H9 (cell line): ENCODE data around the gene ERFL. TPM values are rescaled to one million over a fixed set of nuclear protein-coding genes. Genes with fewer than 3 reads are reported as not detected.

Source experiments
- DNase-seq: peaks from one replicate; pipeline ENCODE4 v3.0.0-alpha.2; 2017
- H2AFZ ChIP-seq: one replicate; pipeline ENCODE4 v1.6.1; 2013; ENCODE audit warnings: mild to moderate bottlenecking, low read length, control low read depth, moderate library complexity
- H2AK5ac ChIP-seq: 2 replicates; pipeline ENCODE4 v1.6.1; 2013; ENCODE audit warnings: low read length, control low read depth, mixed read lengths; ENCODE audit not compliant: insufficient read length
- H2BK120ac ChIP-seq: one replicate; pipeline ENCODE4 v1.6.1; 2013; ENCODE audit warnings: low read depth, mild to moderate bottlenecking, low read length, control low read depth, inconsistent platforms; ENCODE audit not compliant: poor library complexity, severe bottlenecking
- H2BK12ac ChIP-seq: 2 replicates; pipeline ENCODE4 v1.6.1; 2013; ENCODE audit warnings: low read length, control low read depth, mixed read lengths, low read depth; ENCODE audit not compliant: insufficient read length
- H2BK15ac ChIP-seq: 2 replicates; pipeline ENCODE4 v1.6.1; 2013; ENCODE audit warnings: low read depth, low read length, control low read depth
- H2BK20ac ChIP-seq: one replicate; pipeline ENCODE4 v1.6.1; 2013; ENCODE audit warnings: low read depth, mild to moderate bottlenecking, low read length, control low read depth, inconsistent platforms; ENCODE audit not compliant: poor library complexity, severe bottlenecking
- H2BK5ac ChIP-seq: 2 replicates; pipeline ENCODE4 v1.6.1; 2013; ENCODE audit warnings: low read length, control low read depth, mixed read lengths; ENCODE audit not compliant: insufficient read length
- H3K14ac ChIP-seq: 2 replicates; pipeline ENCODE4 v1.6.1; 2013; ENCODE audit warnings: low read length, control low read depth; ENCODE audit not compliant: insufficient read depth
- H3K18ac ChIP-seq: 2 replicates; pipeline ENCODE4 v1.6.1; 2013; ENCODE audit warnings: low read depth, mild to moderate bottlenecking, mixed read lengths, low read length, control low read depth; ENCODE audit not compliant: insufficient read length
- H3K23ac ChIP-seq: 2 replicates; pipeline ENCODE4 v1.6.1; 2013; ENCODE audit warnings: low read length, control low read depth, mixed read lengths, low read depth; ENCODE audit not compliant: insufficient read length
- H3K23me2 ChIP-seq: 2 replicates; pipeline ENCODE4 v1.6.1; 2013; ENCODE audit warnings: low read depth, mild to moderate bottlenecking, mixed read lengths, low read length, control low read depth; ENCODE audit not compliant: insufficient read length, poor library complexity, severe bottlenecking
- H3K27ac ChIP-seq: 2 replicates; pipeline ENCODE4 v1.5.1; 2013; ENCODE audit warnings: low read length, control low read depth, mixed read lengths, low read depth; ENCODE audit not compliant: insufficient read length
- H3K27me3 ChIP-seq: 2 replicates; pipeline ENCODE4 v1.6.1; 2013; ENCODE audit warnings: low read length, control low read depth, inconsistent platforms; ENCODE audit not compliant: insufficient read depth
- H3K4ac ChIP-seq: 2 replicates; pipeline ENCODE4 v1.6.1; 2013; ENCODE audit warnings: low read depth, mild to moderate bottlenecking, control low read depth, inconsistent platforms, low read length, moderate library complexity
- H3K4me1 ChIP-seq: 2 replicates; pipeline ENCODE4 v1.6.1; 2013; ENCODE audit warnings: low read length, control low read depth, inconsistent platforms; ENCODE audit not compliant: insufficient read depth
- H3K4me2 ChIP-seq: 2 replicates; pipeline ENCODE4 v1.6.1; 2013; ENCODE audit warnings: low read length, control low read depth, mixed read lengths; ENCODE audit not compliant: insufficient read length, insufficient read depth
- H3K56ac ChIP-seq: 2 replicates; pipeline ENCODE4 v1.6.1; 2013; ENCODE audit warnings: low read depth, mild to moderate bottlenecking, mixed read lengths, low read length, control low read depth; ENCODE audit not compliant: insufficient read length
- H3K79me1 ChIP-seq: 2 replicates; pipeline ENCODE4 v1.6.1; 2013; ENCODE audit warnings: low read depth, mild to moderate bottlenecking, moderate library complexity, low read length, control low read depth, inconsistent platforms; ENCODE audit not compliant: insufficient read depth, poor library complexity, severe bottlenecking
- H3K79me2 ChIP-seq: 2 replicates; pipeline ENCODE4 v1.6.1; 2013; ENCODE audit warnings: low read length, control low read depth, inconsistent platforms; ENCODE audit not compliant: insufficient read depth
- H3K9ac ChIP-seq: 2 replicates; pipeline ENCODE4 v1.6.1; 2013; ENCODE audit warnings: low read length, control low read depth, mixed read lengths; ENCODE audit not compliant: insufficient read length; ENCODE audit errors: extremely low read depth
- H3K9me3 ChIP-seq: one replicate; pipeline ENCODE4 v1.6.1; 2013; ENCODE audit warnings: low read depth, low read length, inconsistent platforms; ENCODE audit not compliant: control insufficient read depth
- H3T11ph ChIP-seq: one replicate; pipeline ENCODE4 v1.6.1; 2013; ENCODE audit warnings: mild to moderate bottlenecking, low read length, control low read depth, inconsistent platforms
- H4K20me1 ChIP-seq: one replicate; pipeline ENCODE4 v1.6.1; 2013; ENCODE audit not compliant: control insufficient read depth, insufficient read length, insufficient read depth
- H4K5ac ChIP-seq: 2 replicates; pipeline ENCODE4 v1.6.1; 2013; ENCODE audit warnings: low read depth, mild to moderate bottlenecking, mixed read lengths, low read length, control low read depth; ENCODE audit not compliant: insufficient read length
- H4K8ac ChIP-seq: replicated peaks from 2 replicates; pipeline ENCODE4 v1.6.1; 2013; ENCODE audit warnings: low read length, control low read depth, mixed read lengths, low read depth; ENCODE audit not compliant: insufficient read length
- H4K91ac ChIP-seq: 2 replicates; pipeline ENCODE4 v1.6.1; 2013; ENCODE audit warnings: low read depth, mild to moderate bottlenecking, moderate library complexity, mixed read lengths, low read length, control low read depth; ENCODE audit not compliant: insufficient read length
- H3K27ac Mint-ChIP-seq, 3 experiments: 2 replicates in 2 of 3; 3 replicates in 1 of 3; pipeline ENCODE4 v1.8.0; 2020 to 2021; ENCODE audit warnings: mixed read lengths in 3 of 3, mild to moderate bottlenecking in 1 of 3, moderate library complexity in 1 of 3
- H3K27me3 Mint-ChIP-seq: 2 replicates; pipeline ENCODE4 v1.8.0; 2021; ENCODE audit warnings: low read depth, mild to moderate bottlenecking, moderate library complexity, mixed read lengths
- H3K36me3 Mint-ChIP-seq, 3 experiments: 2 replicates in 2 of 3; 3 replicates in 1 of 3; pipeline ENCODE4 v1.8.0; 2020 to 2021; ENCODE audit warnings: low read depth in 3 of 3, mixed read lengths in 3 of 3; ENCODE audit not compliant: insufficient read depth in 1 of 3
- H3K4me1 Mint-ChIP-seq, 2 experiments: 2 replicates each; pipeline ENCODE4 v1.8.0; 2020; ENCODE audit warnings: mixed read lengths in 2 of 2
- H3K4me3 Mint-ChIP-seq, 2 experiments: 2 replicates in 1 of 2; 3 replicates in 1 of 2; pipeline ENCODE4 v1.8.0; 2020 to 2021; ENCODE audit warnings: mild to moderate bottlenecking in 2 of 2, mixed read lengths in 2 of 2, moderate library complexity in 1 of 2
- H3K9me3 Mint-ChIP-seq, 2 experiments: 2 replicates in 1 of 2; 3 replicates in 1 of 2; pipeline ENCODE4 v1.8.0; 2020; ENCODE audit warnings: mild to moderate bottlenecking in 2 of 2, mixed read lengths in 2 of 2, moderate library complexity in 1 of 2
- WGBS: extraction: QIAGEN DNeasy Blood & Tissue Kit; methylation state at CpG from one replicate; pipeline ENCODE4 v1.1.7; 2013; ENCODE audit warnings: missing lambda C conversion rate, low lambda C conversion rate, mixed read lengths; ENCODE audit not compliant: insufficient read length; ENCODE audit errors: extremely low coverage; 5-methylcytosine and 5-hydroxymethylcytosine counted together
- total RNA-seq: library from RNA; stranded (reverse); gene quantifications from 2 replicates; pipeline ENCODE4 v1.2.1, GENCODE V29; 2021
- TF ChIP-seq, protein P1 (sequence below): fragments of 200-600 bp; sonication (generic); conservative IDR thresholded peaks from 3 replicates; pipeline ENCODE4 v1.8.0; 2021; ENCODE audit warnings: antibody characterized with exemption, mild to moderate bottlenecking

Gene ERFL
- total RNA-seq, 1 experiment from 2014 or later = 0.22 TPM

DNA sequence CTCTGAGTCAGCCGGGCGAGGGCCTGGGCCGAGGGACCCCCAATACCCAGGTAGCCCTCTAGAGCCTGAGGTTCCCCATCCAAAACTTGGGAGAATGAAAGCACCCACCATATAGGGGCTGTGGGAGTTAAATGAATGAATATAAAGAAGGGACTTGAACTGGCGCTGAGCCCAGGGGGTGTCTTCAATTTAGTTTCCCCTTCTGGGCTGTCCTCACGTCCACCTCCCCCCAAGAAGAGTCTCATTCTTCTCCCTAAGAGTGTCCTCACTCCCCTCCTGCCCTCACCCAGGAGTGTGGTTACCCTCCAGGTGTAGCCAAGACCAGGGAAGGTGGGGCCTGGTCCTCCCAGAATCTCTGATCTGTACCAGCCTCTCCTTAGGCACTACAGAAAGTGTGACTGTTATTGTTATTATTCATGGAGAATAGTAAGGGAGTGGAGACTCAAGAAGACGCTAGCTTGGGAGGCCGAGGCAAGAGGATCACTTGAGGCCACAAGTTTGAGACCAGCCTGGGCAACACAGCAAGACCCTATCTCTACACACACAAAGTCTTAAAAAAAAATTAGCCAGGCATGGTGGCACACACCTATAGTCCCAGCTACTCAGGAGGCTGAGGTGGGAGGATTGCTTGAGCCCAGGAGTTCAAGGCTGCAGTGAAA is 48.5 kb downstream of the ERFL start:
- WGBS = no CpG with 5 or more reads among the region's 7 CpGs
- Mint-ChIP-seq H3K27ac (no peak overlapping the region), H3K36me3 (no peaks in the 10 kb centered on the region; a peak in 1 of 7 replicates), H3K4me1 (peaks cover 7 to 28% of the 10 kb centered on the region in 2 experiments), H3K4me3 (no peak overlapping the region; a peak in 1 of 5 replicates), H3K9me3 (no peaks in the 10 kb centered on the region), H3K27me3 (peaks cover 52% of the 10 kb centered on the region)
- H2BK12ac ChIP-seq = no peak overlapping the region
- no peaks in the 10 kb centered on the region for H4K20me1 ChIP-seq
- TF ChIP-seq, protein P1, sequence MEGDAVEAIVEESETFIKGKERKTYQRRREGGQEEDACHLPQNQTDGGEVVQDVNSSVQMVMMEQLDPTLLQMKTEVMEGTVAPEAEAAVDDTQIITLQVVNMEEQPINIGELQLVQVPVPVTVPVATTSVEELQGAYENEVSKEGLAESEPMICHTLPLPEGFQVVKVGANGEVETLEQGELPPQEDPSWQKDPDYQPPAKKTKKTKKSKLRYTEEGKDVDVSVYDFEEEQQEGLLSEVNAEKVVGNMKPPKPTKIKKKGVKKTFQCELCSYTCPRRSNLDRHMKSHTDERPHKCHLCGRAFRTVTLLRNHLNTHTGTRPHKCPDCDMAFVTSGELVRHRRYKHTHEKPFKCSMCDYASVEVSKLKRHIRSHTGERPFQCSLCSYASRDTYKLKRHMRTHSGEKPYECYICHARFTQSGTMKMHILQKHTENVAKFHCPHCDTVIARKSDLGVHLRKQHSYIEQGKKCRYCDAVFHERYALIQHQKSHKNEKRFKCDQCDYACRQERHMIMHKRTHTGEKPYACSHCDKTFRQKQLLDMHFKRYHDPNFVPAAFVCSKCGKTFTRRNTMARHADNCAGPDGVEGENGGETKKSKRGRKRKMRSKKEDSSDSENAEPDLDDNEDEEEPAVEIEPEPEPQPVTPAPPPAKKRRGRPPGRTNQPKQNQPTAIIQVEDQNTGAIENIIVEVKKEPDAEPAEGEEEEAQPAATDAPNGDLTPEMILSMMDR = no peak
- no peaks in the 10 kb centered on the region for H3K4me1 ChIP-seq
- no peak overlapping the region for H3K4me2 ChIP-seq
- H2BK5ac ChIP-seq = no peak overlapping the region
- H3K79me1 ChIP-seq = no peaks in the 10 kb centered on the region
- H3K9ac ChIP-seq = no peak overlapping the region
- H3K27ac ChIP-seq = no peak overlapping the region
- no peak for DNase-seq
- no peak overlapping the region for H2AK5ac ChIP-seq
- H3K4ac ChIP-seq = no peak overlapping the region
- H4K91ac ChIP-seq = no peak overlapping the region
- no peak overlapping the region for H2BK120ac ChIP-seq
- H3K23ac ChIP-seq = no peak overlapping the region
- H3K79me2 ChIP-seq = no peaks in the 10 kb centered on the region
- H2BK15ac ChIP-seq = no peak overlapping the region
- H2AFZ ChIP-seq = no peak overlapping the region
- no peak overlapping the region for H3K14ac ChIP-seq
- H3K56ac ChIP-seq = no peak overlapping the region
- no peak overlapping the region for H4K5ac ChIP-seq
- no peak overlapping the region for H2BK20ac ChIP-seq
- no peak overlapping the region for H4K8ac ChIP-seq
- H3K9me3 ChIP-seq = no peaks in the 10 kb centered on the region
- H3K23me2 ChIP-seq = peaks cover 20% of the 10 kb centered on the region
- no peaks in the 10 kb centered on the region; the same call in 1 of the 2 replicates for H3K27me3 ChIP-seq
- H3K18ac ChIP-seq = no peak overlapping the region
- H3T11ph ChIP-seq = no peak overlapping the region
